HepG2 (cell line): Measurements from ENCODE around the gene FAM111B. TPM values are rescaled to one million over a fixed set of nuclear protein-coding genes. Genes with fewer than 3 reads are reported as not detected.

Source experiments
- ATAC-seq: fragments of 200-7000 bp; cut with Tn5 transposase; 3 replicates; pipeline ENCODE4 v1.9.1; 2020; ENCODE audit warnings: mild to moderate bottlenecking, moderate library complexity
- BruUV-seq: library from RNA; stranded (reverse); fragments of 400-500 nt; replicated peaks from 2 replicates; lab custom pipeline; 2021; lab: Mats Ljungman, UMichigan
- CTCF ChIA-PET: fragments of 300-600 bp; formaldehyde crosslinking; extraction: SDS; loops from one replicate; lab custom pipeline; 2021; ENCODE audit warnings: low total read pairs, inconsistent platforms, low intra/inter-chr PET ratio; lab: Yijun Ruan, JAX
- POLR2A ChIA-PET: fragments of 350-600 bp; sonication (Branson Sonifier 250); formaldehyde crosslinking; loops from one replicate; lab custom pipeline; 2020; ENCODE audit warnings: antibody characterized with exemption, inconsistent platforms; lab: Yijun Ruan, JAX
- DNase-seq: peaks from one replicate; pipeline ENCODE4 v3.0.0-alpha.2; 2015; ENCODE audit warnings: low spot score
- FAIRE-seq: peaks from 3 replicates; lab custom pipeline; 2011; peaks lifted over from hg19 to GRCh38; lab: Jason Lieb, UNC
- H2AFZ ChIP-seq: one replicate; pipeline ENCODE4 v1.6.1; 2011; ENCODE audit warnings: low read length, inconsistent platforms
- H3K27ac ChIP-seq: fragments of 300-600 bp; 3 replicates; pipeline ENCODE4 v1.8.0; 2011; ENCODE audit warnings: mixed run types, mild to moderate bottlenecking, mixed read lengths, low read length, inconsistent platforms; ENCODE audit not compliant: insufficient read depth; ENCODE audit errors: extremely low read length
- H3K27me3 ChIP-seq, 2 experiments: fragments of 200-600 bp in 1 of 2; 2 replicates in 1 of 2; 3 replicates in 1 of 2; pipeline versions ENCODE4 v1.6.0 to v1.8.0; 2011; ENCODE audit warnings: low read length in 2 of 2, mild to moderate bottlenecking in 2 of 2, moderate library complexity in 2 of 2, inconsistent platforms in 1 of 2; ENCODE audit not compliant: insufficient read depth in 2 of 2, control insufficient read depth in 1 of 2
- H3K36me3 ChIP-seq, 2 experiments: fragments of 200-600 bp in 1 of 2; replicated peaks in 1 of 2; 2 replicates in 1 of 2; 3 replicates in 1 of 2; pipeline versions ENCODE4 v1.5.1 to v1.8.0; 2011; ENCODE audit warnings: low read length in 2 of 2, inconsistent platforms in 1 of 2; ENCODE audit not compliant: insufficient read depth in 2 of 2, control insufficient read depth in 1 of 2
- H3K4me1 ChIP-seq: 2 replicates; pipeline ENCODE4 v1.5.1; 2012; ENCODE audit warnings: low read length, inconsistent platforms; ENCODE audit not compliant: insufficient read depth
- H3K4me2 ChIP-seq: 2 replicates; pipeline ENCODE4 v1.6.0; 2011; ENCODE audit warnings: low read depth, low read length, inconsistent platforms
- H3K4me3 ChIP-seq, 3 experiments: fragments of 200-600 bp in 1 of 3; sonication (generic), shearing (Covaris generic) in 1 of 3; replicated peaks in 1 of 3; 2 replicates each; pipeline ENCODE4 v1.5.1; 2011 to 2016; ENCODE audit warnings: low read length in 3 of 3, inconsistent platforms in 2 of 3, low read depth in 2 of 3, mild to moderate bottlenecking in 2 of 3, control low read depth in 1 of 3, mixed read lengths in 1 of 3; ENCODE audit not compliant: insufficient read depth in 1 of 3
- H3K79me2 ChIP-seq: one replicate; pipeline ENCODE4 v1.6.1; 2011; ENCODE audit warnings: low read length, inconsistent platforms; ENCODE audit not compliant: insufficient read depth
- H3K9ac ChIP-seq: 2 replicates; pipeline ENCODE4 v1.6.0; 2011; ENCODE audit warnings: mild to moderate bottlenecking, low read depth, low read length, inconsistent platforms; ENCODE audit not compliant: insufficient read depth
- H3K9me3 ChIP-seq: 2 replicates; pipeline ENCODE4 v1.5.1; 2012; ENCODE audit warnings: mild to moderate bottlenecking, low read length
- H4K20me1 ChIP-seq: 2 replicates; pipeline ENCODE4 v1.6.0; 2011; ENCODE audit warnings: inconsistent platforms, mild to moderate bottlenecking, low read length, moderate library complexity; ENCODE audit not compliant: insufficient read depth
- CHD2 ChIP-seq: IDR thresholded peaks from 2 replicates; pipeline ENCODE4 v1.6.1; 2011; ENCODE audit warnings: low read depth, low read length, improper control_type of control experiment
- DNMT1 ChIP-seq: sonication (generic); formaldehyde crosslinking; IDR thresholded peaks from 2 replicates; pipeline ENCODE4 v1.5.1; 2020; ENCODE audit warnings: mild to moderate bottlenecking, missing genetic modification reagents
- GZF1 ChIP-seq: sonication (generic); formaldehyde crosslinking; IDR thresholded peaks from 2 replicates; pipeline ENCODE4 v1.5.1; 2020; ENCODE audit warnings: mild to moderate bottlenecking, missing genetic modification reagents
- KLF11 ChIP-seq: IDR thresholded peaks from 2 replicates; pipeline ENCODE4 v1.6.1; 2016; ENCODE audit warnings: missing compliant biosample characterization
- KLF15 ChIP-seq: sonication (generic); formaldehyde crosslinking; IDR thresholded peaks from 2 replicates; pipeline ENCODE4 v1.8.1; 2023; ENCODE audit warnings: borderline replicate concordance, mild to moderate bottlenecking, inconsistent platforms, missing genetic modification reagents, mixed read lengths
- SIN3A ChIP-seq: IDR thresholded peaks from 2 replicates; pipeline ENCODE4 v1.6.1; 2011; ENCODE audit warnings: low read depth, mild to moderate bottlenecking, control low read depth, low read length, borderline replicate concordance
- TEAD2 ChIP-seq: sonication (generic); formaldehyde crosslinking; IDR thresholded peaks from 2 replicates; pipeline ENCODE4 v1.9.0; 2021; ENCODE audit warnings: missing genetic modification reagents
- TGIF2 ChIP-seq: IDR thresholded peaks from 2 replicates; pipeline ENCODE4 v1.6.1; 2016; ENCODE audit warnings: control low read depth, missing compliant biosample characterization
- ZFP37 ChIP-seq: sonication (generic); formaldehyde crosslinking; IDR thresholded peaks from 2 replicates; pipeline ENCODE4 v1.4.0; 2020; ENCODE audit warnings: missing genetic modification reagents, borderline replicate concordance
- ZNF136 ChIP-seq: sonication (generic); formaldehyde crosslinking; IDR thresholded peaks from 2 replicates; pipeline ENCODE4 v1.8.1; 2022; ENCODE audit warnings: low read depth, mild to moderate bottlenecking, moderate library complexity, missing genetic modification reagents
- ZNF317 ChIP-seq: sonication (generic); formaldehyde crosslinking; IDR thresholded peaks from 2 replicates; pipeline ENCODE4 v1.5.0; 2020; ENCODE audit warnings: mild to moderate bottlenecking, missing genetic modification reagents
- ZNF432 ChIP-seq: sonication (generic); formaldehyde crosslinking; IDR thresholded peaks from 2 replicates; pipeline ENCODE4 v1.5.0; 2020; ENCODE audit warnings: missing genetic modification reagents, mild to moderate bottlenecking, borderline replicate concordance
- ZNF569 ChIP-seq: sonication (generic); formaldehyde crosslinking; IDR thresholded peaks from 2 replicates; pipeline ENCODE4 v1.5.0; 2020; ENCODE audit warnings: mild to moderate bottlenecking, missing genetic modification reagents, moderate library complexity, borderline replicate concordance
- ZNF614 ChIP-seq: IDR thresholded peaks from 2 replicates; pipeline ENCODE4 v1.6.1; 2018; ENCODE audit warnings: missing biosample characterization, missing genetic modification reagents, inconsistent platforms, borderline replicate concordance
- ZNF792 ChIP-seq: IDR thresholded peaks from 2 replicates; pipeline ENCODE4 v1.6.1; 2016
- WGBS: methylation state at CpG from one replicate; pipeline ENCODE4 v1.1.6; 2017; ENCODE audit warnings: low lambda C conversion rate; 5-methylcytosine and 5-hydroxymethylcytosine counted together
- in situ Hi-C: cut with HindIII; loops from 2 replicates; pipeline ENCODE4 v1.10.0; 2017; ENCODE audit warnings: low pct_unique_long_range_greater_than_20kb; ENCODE audit not compliant: extremely low pct_ligation_motif_present
- intact Hi-C: fragments of 100-400 bp; cut with micrococcal nuclease; formaldehyde crosslinking; loops from one replicate; pipeline ENCODE4 v1.10.0; 2022; ENCODE audit not compliant: unreplicated experiment
- polyA plus RNA-seq, 8 experiments: library from polyadenylated mRNA; depleted of rRNA in 3 of 8; stranded (reverse) in 7 of 8; unstranded in 1 of 8; fragments of >200 nt; fragmentation: Illumina TruSeq in 4 of 8; extraction: Trizol in 4 of 8; gene quantifications; 2 replicates each; pipeline versions ENCODE4 v1.2.1 to v1.2.3, GENCODE V29; 2011 to 2016; ENCODE audit warnings: low read depth in 4 of 8, missing spikeins in 1 of 8, mixed read lengths in 1 of 8; ENCODE audit not compliant: insufficient read depth in 1 of 8
- total RNA-seq, 5 experiments: library from RNA; depleted of rRNA; stranded (reverse); fragments of >200 nt; fragmentation: Illumina TruSeq; extraction: Trizol; gene quantifications; 2 replicates each; pipeline ENCODE4 v1.2.3, GENCODE V29; 2016; ENCODE audit warnings: low read depth in 1 of 5
- TF ChIP-seq, protein P1 (sequence below): sonication (generic); formaldehyde crosslinking; IDR thresholded peaks from 2 replicates; pipeline ENCODE4 v1.5.0; 2020; ENCODE audit warnings: missing genetic modification reagents
- TF ChIP-seq, protein P2 (sequence below): sonication (generic); formaldehyde crosslinking; IDR thresholded peaks from 2 replicates; pipeline ENCODE4 v1.9.0; 2022; ENCODE audit warnings: low read depth, missing genetic modification reagents
- TF ChIP-seq, protein P3 (sequence below): sonication (generic); formaldehyde crosslinking; conservative IDR thresholded peaks from 2 replicates; pipeline ENCODE4 v1.4.0; 2020; ENCODE audit warnings: missing genetic modification reagents
- TF ChIP-seq, protein P4 (sequence below): sonication (generic); formaldehyde crosslinking; IDR thresholded peaks from 2 replicates; pipeline ENCODE4 v1.4.0; 2020; ENCODE audit warnings: mild to moderate bottlenecking, missing genetic modification reagents

The FAM111B gene
- total and polyA plus RNA-seq, 2 of the 13 experiments (the other 11 are each of a cell fraction or from before 2014, with no cell fraction given): 1.6 to 28.2 TPM

DNA sequence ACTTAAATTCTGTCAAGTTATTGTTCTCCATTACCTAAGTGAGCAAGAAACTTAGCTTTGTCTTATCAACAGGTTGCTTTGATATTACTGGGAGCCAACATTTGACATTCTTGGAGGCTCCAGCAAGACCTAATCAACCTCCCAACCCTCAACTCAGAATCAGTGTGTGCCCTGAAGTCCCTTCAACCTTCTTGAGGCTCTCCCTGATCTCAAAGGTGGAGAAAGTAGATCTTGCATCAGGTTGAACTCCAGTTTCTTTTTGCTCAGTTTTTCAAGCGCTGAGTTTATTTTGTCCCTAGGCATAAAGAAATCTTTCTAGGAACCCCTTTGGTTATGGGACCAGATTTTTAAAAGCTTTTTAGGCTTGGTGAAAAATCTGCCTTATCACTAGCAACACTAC is 37.1 kb downstream of the FAM111B start:
- no peaks in the 10 kb centered on the region for H3K27me3 ChIP-seq
- H3K4me1 ChIP-seq: peaks cover 50% of the 10 kb centered on the region
- CTCF ChIA-PET: no interaction called here
- no peak overlapping the region for H3K9ac ChIP-seq
- H3K9me3 ChIP-seq: no peaks in the 10 kb centered on the region
- in situ Hi-C loops: no loop called here
- no peak overlapping the region for H3K4me3 ChIP-seq
- 88% methylated on average over 1 of the region's 1 CpG for WGBS
- no peak for ATAC-seq
- no peak overlapping the region for H3K27ac ChIP-seq
- no peak for FAIRE-seq
- no peaks in the 10 kb centered on the region for H3K36me3 ChIP-seq
- POLR2A ChIA-PET: no interaction called here
- no peak overlapping the region for H2AFZ ChIP-seq
- TF ChIP-seq, protein P1, sequence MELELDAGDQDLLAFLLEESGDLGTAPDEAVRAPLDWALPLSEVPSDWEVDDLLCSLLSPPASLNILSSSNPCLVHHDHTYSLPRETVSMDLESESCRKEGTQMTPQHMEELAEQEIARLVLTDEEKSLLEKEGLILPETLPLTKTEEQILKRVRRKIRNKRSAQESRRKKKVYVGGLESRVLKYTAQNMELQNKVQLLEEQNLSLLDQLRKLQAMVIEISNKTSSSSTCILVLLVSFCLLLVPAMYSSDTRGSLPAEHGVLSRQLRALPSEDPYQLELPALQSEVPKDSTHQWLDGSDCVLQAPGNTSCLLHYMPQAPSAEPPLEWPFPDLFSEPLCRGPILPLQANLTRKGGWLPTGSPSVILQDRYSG: no peak
- TF ChIP-seq, protein P2, sequence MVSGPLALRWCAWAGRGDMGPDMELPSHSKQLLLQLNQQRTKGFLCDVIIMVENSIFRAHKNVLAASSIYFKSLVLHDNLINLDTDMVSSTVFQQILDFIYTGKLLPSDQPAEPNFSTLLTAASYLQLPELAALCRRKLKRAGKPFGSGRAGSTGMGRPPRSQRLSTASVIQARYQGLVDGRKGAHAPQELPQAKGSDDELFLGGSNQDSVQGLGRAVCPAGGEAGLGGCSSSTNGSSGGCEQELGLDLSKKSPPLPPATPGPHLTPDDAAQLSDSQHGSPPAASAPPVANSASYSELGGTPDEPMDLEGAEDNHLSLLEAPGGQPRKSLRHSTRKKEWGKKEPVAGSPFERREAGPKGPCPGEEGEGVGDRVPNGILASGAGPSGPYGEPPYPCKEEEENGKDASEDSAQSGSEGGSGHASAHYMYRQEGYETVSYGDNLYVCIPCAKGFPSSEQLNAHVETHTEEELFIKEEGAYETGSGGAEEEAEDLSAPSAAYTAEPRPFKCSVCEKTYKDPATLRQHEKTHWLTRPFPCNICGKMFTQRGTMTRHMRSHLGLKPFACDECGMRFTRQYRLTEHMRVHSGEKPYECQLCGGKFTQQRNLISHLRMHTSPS (CRISPR knock-in tag): no peak
- TF ChIP-seq SIN3A (no peak), ZNF317 (no peak), ZNF432 (CRISPR knock-in tag) (no peak), ZFP37 (CRISPR knock-in tag) (no peak), KLF15 (no peak), ZNF792 (CRISPR knock-in tag) (no peak), KLF11 (CRISPR knock-in tag) (no peak), ZNF614 (no peak), TEAD2 (CRISPR knock-in tag) (no peak), CHD2 (no peak), ZNF136 (CRISPR knock-in tag) (no peak), DNMT1 (CRISPR knock-in tag) (no peak), ZNF569 (CRISPR knock-in tag) (no peak), GZF1 (CRISPR knock-in tag) (no peak), TGIF2 (no peak)
- TF ChIP-seq, protein P3, sequence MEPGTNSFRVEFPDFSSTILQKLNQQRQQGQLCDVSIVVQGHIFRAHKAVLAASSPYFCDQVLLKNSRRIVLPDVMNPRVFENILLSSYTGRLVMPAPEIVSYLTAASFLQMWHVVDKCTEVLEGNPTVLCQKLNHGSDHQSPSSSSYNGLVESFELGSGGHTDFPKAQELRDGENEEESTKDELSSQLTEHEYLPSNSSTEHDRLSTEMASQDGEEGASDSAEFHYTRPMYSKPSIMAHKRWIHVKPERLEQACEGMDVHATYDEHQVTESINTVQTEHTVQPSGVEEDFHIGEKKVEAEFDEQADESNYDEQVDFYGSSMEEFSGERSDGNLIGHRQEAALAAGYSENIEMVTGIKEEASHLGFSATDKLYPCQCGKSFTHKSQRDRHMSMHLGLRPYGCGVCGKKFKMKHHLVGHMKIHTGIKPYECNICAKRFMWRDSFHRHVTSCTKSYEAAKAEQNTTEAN: no peak
- TF ChIP-seq, protein P4, sequence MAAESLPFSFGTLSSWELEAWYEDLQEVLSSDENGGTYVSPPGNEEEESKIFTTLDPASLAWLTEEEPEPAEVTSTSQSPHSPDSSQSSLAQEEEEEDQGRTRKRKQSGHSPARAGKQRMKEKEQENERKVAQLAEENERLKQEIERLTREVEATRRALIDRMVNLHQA (CRISPR knock-in tag): no peak
- peak overlapping the region; percentile 79 for H3K4me2 ChIP-seq
- BruUV-seq: no TSS peak
- H3K79me2 ChIP-seq: no peaks in the 10 kb centered on the region
- no peaks in the 10 kb centered on the region for H4K20me1 ChIP-seq
- no peak for DNase-seq
- intact Hi-C loops: loop anchor here (10.0 kb wide), 1 partner anchor 61 kb away; no protein-coding TSS in a partner anchor
